PFSK-1 (cell line): ENCODE data around the gene OR4F15.

Experiments used
- FOXP2 ChIP-seq: optimal IDR thresholded peaks from 2 replicates; pipeline ENCODE3; 2011; ENCODE audit warnings: borderline replicate concordance, control low read depth, inconsistent platforms; ENCODE audit not compliant: insufficient read depth; ENCODE audit errors: extremely low read length, extremely low read depth
- POLR2AphosphoS5 ChIP-seq: IDR thresholded peaks from 2 replicates; pipeline ENCODE4 v1.6.1; 2012; ENCODE audit warnings: low read depth, mild to moderate bottlenecking, control low read depth, low read length, moderate library complexity
- REST ChIP-seq, 2 experiments: IDR thresholded peaks; 2 replicates each; pipeline versions ENCODE4 v1.6.1 to v1.8.0; 2011 to 2012; ENCODE audit warnings: low read depth in 2 of 2, low read length in 2 of 2, control low read depth in 1 of 2, inconsistent platforms in 1 of 2, mild to moderate bottlenecking in 1 of 2, moderate library complexity in 1 of 2; ENCODE audit not compliant: insufficient read depth in 1 of 2
- SIN3A ChIP-seq: IDR thresholded peaks from 2 replicates; pipeline ENCODE4 v1.6.1; 2012; ENCODE audit warnings: mild to moderate bottlenecking, low read length, moderate library complexity, borderline replicate concordance; ENCODE audit not compliant: insufficient read depth
- TAF1 ChIP-seq: IDR thresholded peaks from 2 replicates; pipeline ENCODE4 v1.6.1; 2012; ENCODE audit warnings: low read length, control low read depth, borderline replicate concordance; ENCODE audit not compliant: insufficient read depth

The OR4F15 gene

GRCh38 chr15:101781928-101782327 lies 30.1 kb upstream of the OR4F15 start:
- TF ChIP-seq REST (IDR thresholded peaks at IDR 0.05; ENCODE audit: insufficient read depth in 1 of 2, low read depth in 2 of 2, low read length in 2 of 2) (no peak), SIN3A (no peak), FOXP2 (no peak), TAF1 (no peak), POLR2AphosphoS5 (no peak)

GRCh38 chr15:101784644-101785043 lies 27.4 kb upstream of the OR4F15 start:
- TF ChIP-seq TAF1, result no peak
- TF ChIP-seq REST (IDR thresholded peaks at IDR 0.05; ENCODE audit: insufficient read depth in 1 of 2, low read depth in 2 of 2, low read length in 2 of 2), result no peak
- no peak for TF ChIP-seq SIN3A
- TF ChIP-seq FOXP2, result no peak
- no peak for TF ChIP-seq POLR2AphosphoS5

DNA sequence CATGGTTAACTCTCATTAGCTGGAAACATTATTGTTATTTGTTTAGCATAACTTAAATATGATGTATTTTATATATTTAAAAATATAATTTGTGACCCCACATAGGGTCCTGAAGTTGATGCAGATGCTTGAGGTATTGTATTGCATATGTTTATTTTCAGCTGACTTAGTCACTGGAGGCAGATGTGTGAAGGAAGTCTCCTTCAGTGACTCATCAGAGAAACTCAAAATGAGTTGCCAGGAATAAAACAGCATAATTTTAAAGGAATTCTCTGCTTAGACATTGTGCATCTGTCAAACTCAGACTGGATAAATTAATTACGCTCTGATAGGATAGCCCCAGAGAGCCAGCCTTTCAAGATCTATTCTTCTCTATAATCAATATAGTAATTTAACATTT lies 16.5 kb upstream of the OR4F15 start:
- TF ChIP-seq REST (IDR thresholded peaks at IDR 0.05; ENCODE audit: insufficient read depth in 1 of 2, low read depth in 2 of 2, low read length in 2 of 2) (no peak), TAF1 (no peak), POLR2AphosphoS5 (no peak), FOXP2 (no peak), SIN3A (no peak)

DNA sequence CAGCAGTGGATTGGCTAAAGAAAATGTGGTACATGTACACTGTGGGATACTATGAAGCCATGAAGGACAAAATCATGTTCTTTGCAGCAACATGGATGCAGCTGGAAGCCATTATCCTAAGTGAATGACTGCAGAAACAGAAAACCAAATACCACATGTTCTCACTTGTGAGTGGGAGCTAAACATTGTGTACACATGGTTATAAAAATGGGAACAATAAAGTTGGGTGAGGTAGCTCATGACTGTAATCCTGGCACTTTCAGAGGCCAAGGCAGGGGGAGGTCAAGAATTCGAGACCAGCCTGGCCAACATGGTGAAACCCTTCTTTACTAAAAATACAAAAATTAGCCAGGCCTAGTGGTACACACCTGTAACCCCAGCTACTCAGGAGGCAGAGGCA lies 12.3 kb upstream of the OR4F15 start:
- no peak for TF ChIP-seq FOXP2
- TF ChIP-seq REST (IDR thresholded peaks at IDR 0.05; ENCODE audit: insufficient read depth in 1 of 2, low read depth in 2 of 2, low read length in 2 of 2), result no peak
- no peak for TF ChIP-seq POLR2AphosphoS5
- no peak for TF ChIP-seq TAF1
- TF ChIP-seq SIN3A, result no peak

GRCh38 chr15:101801048-101801447 lies 11.0 kb upstream of the OR4F15 start:
- no peak for TF ChIP-seq SIN3A
- TF ChIP-seq POLR2AphosphoS5, result no peak
- TF ChIP-seq FOXP2, result no peak
- TF ChIP-seq TAF1, result no peak
- TF ChIP-seq REST (IDR thresholded peaks at IDR 0.05; ENCODE audit: insufficient read depth in 1 of 2, low read depth in 2 of 2, low read length in 2 of 2), result no peak
